GM10847 (cell line): ENCODE measurements around the gene NMNAT1.

Experiments used
- POLR2A ChIP-seq: IDR thresholded peaks from 2 replicates; pipeline ENCODE4 v1.6.1; 2011; ENCODE audit not compliant: insufficient read length; ENCODE audit errors: extremely low read depth

Gene NMNAT1

DNA sequence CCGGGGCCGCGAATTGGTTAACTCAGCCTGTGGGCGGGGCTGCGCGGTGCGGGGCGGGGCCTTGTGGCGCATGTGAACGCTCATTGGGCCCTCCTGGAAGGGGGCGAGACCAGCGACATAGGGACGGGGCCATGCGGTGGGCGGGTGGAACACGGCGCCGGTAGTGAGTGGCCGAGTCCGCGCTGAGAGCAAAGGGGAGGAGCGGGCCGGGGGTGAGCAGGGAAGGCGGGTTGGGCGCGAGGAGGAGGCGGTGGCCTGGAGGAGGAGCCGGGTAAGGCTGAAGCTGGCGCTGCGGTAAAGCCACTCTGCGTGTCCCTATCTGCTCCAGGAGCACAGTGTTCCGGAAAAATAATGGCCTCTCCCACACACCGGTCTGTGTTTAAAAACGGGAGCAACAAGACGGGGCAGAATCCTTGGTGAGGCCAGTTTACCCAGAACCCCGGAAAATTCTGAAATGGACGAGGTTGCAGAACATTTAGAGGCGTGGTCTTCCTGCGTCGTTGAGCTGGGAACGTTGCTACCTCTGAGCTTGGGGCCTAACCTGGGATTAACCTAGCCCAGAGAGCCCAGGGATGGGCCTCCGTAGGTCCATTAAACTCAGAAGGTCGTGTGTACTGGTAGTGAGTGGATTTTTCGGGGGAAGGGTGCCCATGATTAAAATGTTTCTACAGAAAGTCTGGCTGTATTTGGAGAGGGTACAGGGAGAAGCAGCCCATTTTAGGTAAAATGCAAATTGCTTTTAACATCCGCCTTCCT lies 32.7 kb upstream of the NMNAT1 start:
- peak; percentile 42 for TF ChIP-seq POLR2A

DNA sequence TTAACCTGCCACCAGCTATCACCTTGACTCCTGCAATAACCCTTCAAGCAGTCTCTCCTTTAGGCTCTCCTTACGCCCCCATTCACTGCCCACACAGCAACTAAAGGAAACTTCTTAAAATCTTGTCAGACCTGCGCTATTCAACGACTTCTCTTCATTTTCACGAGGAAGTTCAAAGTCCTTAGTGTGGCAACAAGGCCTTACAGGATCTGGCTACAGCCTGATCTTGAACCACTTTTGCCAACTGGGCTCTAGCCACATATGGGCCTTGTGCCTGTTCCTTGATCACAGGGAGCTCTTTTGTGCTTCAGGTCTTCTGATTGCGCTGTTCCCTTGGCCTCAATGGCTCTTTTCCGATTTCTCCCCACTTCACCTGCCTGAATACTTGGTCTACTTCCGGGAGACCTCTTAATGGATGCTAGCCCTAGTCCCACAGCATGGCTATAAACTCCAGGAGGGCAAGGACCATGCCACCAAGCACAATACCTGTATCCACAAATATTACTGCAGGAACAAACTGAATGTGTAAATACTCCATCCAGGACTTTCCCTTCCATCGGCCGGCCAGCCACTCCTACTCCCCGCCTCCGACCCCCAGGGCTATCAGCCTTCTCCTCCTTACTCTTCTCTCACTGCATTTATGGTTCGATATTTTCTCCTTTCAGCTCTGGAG lies 30.9 kb upstream of the NMNAT1 start:
- TF ChIP-seq POLR2A = no peak

DNA sequence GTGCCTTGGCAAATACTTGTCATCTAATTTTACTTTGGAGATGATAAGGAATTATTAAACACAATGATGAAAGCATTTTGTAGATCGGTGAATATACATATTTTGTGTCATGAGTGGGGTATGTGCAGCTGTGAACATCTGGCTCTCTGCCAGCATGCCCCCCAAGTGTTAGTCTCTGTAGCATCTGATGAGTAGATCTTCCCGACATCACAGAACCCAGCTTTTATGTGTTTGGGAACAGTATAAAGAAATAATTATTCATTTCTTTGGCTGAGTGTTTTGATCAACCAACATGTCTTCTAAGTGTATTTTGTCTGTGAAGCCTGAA lies 28.7 kb upstream of the NMNAT1 start:
- no peak for TF ChIP-seq POLR2A

DNA sequence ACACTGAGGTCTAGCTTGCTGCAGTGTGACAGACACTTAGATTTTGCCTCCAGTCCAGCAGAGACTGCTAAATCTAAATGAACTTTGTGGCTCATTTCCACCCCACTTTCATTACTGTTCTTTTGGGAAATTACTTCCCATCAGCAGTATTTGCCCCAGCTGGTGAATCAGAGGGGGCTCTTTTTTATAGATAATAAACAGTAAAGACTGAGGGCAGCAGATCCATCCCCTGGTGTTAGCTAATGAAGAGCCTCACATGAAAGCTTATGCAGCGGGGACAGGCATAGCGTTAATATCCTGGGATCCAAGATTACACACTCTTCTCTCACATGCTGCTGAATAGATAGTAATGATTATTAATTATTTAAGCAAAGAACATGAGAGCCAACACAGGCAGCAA lies 26.8 kb upstream of the NMNAT1 start:
- no peak for TF ChIP-seq POLR2A

DNA sequence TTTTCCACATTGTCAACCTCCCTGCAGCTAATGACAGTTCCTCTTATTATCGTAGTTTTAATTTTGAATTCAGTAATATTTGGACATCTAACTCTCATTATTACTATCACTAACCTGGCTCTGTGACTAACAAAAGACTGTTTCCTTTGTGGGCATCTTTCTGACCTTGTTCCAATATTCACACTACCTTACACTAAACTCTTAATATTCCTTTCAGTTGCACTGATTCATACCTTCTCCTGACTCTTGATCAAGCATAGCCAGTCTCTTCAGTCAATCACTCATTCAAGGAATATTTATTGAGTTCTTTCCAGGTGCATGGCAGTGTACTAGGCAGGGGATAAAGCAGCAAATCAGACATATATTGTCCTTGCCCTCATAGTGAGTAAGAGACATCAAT lies 25.4 kb upstream of the NMNAT1 start:
- TF ChIP-seq POLR2A = no peak

DNA sequence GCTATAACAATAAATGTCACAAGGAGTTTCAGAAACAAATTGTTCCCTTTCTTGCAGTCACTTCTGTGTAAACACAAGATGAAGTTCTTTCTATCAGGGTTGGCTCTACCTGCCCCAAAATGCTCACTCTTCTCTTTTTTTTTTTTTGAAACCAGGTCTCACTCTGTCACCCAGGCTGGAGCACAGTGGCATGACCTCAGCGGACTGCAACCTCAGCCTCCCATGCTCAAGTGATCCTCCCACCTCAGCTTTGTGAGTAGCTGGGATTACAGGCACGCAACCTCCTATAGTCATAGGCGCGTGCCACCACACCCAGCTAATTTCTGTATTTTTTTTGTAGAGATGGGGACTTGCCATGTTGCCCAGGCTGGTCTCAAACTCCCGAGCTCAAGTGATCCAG lies 22.7 kb upstream of the NMNAT1 start:
- no peak for TF ChIP-seq POLR2A

DNA sequence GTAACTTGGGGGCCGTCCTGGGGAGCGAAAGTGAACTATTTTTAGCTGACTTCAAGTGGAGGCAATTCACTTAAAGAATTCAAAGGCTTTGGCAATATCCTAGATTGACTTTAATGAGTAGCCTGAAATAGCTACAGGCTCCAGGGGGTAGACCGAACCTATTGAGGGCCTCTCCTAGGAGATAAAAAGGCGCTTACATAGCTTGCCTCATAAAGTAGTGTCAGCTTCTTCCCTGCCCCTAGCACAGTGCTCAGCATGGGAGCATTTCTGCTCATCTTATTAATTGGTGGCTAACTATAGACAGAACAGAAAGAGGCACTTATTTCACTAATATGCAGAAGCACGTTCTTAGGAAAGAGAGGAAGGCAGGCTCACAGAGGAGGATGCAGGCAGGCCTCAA lies 20.9 kb upstream of the NMNAT1 start:
- TF ChIP-seq POLR2A = no peak

DNA sequence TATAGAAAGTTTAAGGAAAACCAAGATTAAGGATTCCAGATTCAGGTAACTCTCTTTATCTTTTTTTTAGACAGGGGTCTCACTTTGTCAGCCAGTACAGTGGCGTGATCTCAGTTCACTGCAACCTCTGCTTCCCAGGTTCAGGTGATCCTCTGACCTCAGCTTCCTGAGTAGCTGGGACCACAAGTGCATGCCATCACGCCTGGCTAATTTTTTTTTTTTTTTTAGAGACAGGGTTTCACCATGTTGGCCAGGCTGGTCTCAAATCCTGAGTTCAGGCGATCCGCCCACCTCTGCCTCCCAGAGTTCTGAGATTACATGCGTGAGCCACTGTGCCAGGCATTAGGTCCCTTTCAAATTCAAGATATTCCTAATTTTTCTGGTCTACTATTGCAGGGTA lies 16.0 kb upstream of the NMNAT1 start:
- no peak for TF ChIP-seq POLR2A

DNA sequence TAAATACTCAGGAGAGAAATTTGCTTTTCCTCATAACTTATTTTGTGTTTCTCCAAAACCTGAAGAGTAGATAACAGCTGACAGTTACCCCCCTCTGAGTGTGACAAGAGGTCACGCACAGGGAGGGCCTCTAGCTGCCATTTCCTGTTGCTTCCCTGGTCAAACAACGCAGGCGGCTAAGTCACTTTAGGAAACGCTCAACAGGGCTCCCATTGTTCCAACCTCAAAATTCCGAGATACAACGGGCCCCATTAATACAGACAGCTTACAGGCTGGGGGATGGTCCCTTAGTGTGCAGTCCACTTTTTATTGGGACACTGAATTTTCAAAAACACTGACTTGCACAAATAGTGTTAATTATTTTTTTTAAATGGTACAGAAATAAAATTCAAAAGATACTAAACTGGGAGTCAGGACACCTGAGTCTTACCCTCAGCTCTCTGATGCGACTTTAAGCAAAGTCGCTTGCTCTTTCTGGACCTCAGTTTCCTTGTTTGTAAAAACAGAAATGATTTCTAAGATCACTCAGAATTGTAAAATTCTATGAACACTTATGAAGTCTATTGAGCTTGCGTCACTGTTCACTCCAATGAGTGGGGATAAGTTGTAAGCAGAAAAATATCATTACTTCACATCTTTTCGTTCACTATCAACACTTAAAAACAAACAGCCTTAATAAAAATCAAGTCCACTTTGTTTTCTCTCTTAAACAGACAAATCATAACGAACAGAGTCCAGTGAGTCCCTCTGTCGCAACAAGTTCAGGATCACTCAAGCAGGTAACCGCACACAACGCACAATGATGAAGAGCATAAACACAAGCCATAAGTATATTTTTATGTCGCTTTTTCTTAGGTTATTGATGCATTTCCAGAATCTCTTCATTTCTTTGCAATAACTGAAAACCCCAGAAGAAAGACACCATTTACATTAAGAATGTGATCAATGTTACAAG lies 13.6 kb upstream of the NMNAT1 start:
- TF ChIP-seq POLR2A = no peak

DNA sequence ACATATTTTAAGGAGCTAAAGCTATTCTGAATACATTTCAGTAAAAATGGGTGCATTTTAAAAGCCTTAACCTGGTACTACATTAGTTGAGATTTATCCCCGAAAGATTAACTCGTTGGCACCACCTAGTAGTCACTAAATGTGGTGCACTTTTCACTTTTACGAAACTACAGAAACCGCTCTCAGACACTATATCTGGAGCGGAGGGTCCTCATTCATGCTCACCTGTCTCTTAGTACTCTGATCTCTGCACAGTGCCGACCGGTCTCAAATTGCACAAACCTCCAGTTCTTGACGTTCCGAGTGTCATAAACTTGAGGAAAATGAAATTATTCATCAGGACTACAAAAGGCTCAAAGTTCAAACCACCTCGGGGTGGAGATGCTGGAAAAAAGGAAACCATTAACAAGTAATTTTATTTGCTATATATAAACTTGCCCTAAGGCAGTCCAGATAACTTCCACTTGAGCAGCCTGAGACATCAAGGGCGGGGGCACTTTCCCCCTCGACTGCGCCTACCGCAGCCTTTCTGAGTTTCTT lies 806 bp upstream of the NMNAT1 start:
- TF ChIP-seq POLR2A = no peak

DNA sequence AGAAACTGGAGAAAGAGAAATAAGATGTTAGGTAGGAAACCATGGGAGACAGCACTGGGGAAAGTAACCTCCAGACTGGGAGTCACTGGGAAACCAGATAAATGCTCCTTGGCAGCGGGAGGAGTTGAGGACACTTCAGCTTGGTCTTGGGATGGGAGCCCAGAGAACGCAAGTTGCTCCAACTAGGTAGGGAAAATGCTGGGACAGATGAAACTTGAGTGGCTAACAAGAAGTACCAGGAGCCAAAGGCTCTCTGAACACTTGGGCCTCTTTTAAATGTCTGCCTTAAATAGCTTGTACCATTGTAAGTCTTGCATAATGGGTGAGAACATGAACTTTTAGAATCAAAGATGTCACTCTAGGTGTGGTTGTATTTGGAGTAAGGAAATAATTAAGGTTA lies 3.0 kb downstream of the NMNAT1 start:
- TF ChIP-seq POLR2A = no peak

DNA sequence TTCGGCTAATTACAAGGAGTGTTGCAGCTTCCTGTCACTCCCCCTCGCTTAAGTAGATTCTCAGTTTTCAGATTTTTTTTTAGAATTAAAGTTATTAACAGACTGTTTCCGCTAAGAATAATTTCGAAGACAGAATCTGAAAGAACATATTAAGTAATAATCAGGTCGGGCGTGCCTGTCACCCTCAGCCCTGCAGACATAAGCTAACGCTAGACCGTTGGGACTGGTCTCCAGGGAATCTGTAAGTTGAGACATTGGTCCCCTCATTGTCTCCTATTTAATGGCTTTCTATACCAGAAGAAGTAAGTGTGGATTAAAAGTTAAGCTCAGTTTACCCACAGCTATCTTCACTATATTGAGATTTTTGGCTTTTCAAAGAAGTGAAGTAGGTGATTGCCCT lies 14.5 kb downstream of the NMNAT1 start:
- TF ChIP-seq POLR2A = no peak

DNA sequence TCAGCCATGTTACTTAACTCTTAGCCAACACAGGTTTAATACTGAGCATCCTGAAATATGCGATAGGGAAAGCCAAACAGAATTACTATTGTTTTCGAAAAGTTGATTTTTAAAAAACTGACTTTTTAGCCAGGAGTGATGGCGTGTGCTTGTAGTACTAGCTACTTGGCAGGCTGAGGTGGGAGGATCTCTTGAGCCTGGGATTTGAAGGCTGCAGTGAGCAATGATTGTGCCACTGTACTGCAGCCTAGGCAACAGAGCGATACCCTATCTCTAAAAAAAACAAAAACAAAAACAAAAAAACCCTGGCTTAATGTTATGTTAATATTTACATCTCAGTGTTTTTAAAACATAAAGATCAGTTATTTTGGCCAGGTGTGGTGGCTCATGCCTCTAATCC lies 16.7 kb downstream of the NMNAT1 start:
- TF ChIP-seq POLR2A = no peak

DNA sequence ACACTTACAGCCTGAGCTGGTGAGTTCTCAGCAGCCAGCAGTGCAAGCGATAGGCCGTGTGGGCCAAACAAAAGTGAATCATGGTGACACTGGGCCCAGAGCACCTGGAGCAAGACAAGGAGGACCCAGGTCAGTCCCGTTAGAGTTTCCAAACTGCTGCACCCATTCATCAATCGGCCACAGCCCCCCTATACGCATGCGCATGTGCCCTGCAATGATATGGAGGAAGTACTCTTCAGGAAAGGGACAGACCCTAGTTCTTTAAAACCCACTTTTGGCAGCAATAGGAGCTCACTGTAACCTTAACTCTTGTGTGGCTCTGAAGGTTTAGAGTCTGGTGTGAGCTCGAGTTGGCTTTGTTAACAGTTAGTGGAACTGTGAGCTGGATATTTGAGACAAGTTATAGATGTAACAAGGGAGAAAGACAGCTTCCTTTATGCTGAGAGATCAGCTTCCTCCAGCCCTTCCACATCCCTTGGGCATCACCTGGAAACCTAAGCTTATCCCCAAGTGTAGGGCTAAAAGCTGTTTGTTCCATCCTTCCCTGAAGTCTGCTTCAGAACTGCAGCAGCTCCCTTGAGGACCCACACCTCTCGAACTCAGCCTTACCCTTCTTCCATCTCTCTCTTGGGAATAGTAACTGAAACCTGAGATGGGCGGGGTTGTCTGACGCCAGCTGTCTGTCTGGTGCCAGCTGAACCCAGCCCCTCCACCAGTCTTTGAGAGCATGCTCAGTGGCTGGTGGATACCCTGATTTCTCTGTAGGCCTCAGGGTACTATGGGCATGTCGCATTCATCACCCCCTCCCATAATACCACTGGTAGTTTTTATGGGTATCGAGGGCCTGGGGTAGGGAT lies 17.7 kb downstream of the NMNAT1 start:
- TF ChIP-seq POLR2A = no peak

DNA sequence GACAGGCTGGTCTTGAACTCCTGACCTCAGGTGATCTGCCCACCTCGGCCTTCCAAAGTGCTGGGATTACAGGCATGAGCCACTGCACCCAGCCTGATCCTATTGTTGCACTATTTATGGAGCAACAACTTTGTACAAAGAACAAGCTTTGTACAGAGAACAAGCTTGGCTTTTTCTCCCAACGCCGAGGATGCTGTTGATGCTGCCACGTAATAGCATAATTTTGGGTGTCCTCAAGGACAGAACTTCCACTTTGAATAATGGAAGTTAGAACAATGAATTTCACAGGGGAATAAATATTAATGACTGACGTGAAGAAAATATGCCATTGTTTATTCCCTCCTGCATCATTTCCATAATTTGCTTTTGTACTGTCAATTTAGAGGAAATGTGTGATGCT lies 41.0 kb downstream of the NMNAT1 start:
- no peak for TF ChIP-seq POLR2A
